ENCODE measurements around the gene XK.
"Not testable (repeated sequence)": the region's sequence is repeated elsewhere in the genome, so short reads cannot be mapped to it uniquely, and the experiment has no call there.

Gene XK

DNA sequence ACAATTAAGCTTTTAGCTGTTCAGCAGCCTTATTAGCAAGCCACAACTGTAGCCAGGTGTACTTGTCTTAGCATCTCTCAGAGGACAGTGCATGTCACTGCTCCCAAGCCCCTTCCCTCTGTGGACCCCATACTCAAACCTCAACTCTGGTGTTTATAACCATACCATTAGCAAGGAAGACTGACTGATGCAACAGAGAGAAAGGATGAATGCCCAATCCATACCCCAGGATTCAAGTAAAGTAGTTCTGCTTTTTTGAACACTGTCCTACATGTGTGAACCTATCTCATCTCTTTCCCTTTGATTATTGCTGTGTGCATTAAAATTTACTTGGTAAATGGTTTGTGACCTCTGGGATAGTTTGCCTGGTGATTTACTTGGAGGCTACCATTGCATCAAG is 71.5 kb downstream of the XK start:
- no peak overlapping the region for H3K4me3 ChIP-seq (ENCODE audit: low read depth, low read length)
- no peaks in the 10 kb centered on the region for H3K27me3 ChIP-seq (ENCODE audit: control insufficient read depth, insufficient read depth, low read length)
- no peak overlapping the region for H3K9ac ChIP-seq (ENCODE audit: low read depth, low read length)
- H3K4me1 ChIP-seq (ENCODE audit: control insufficient read depth, insufficient read depth, low read length) = no peaks in the 10 kb centered on the region
- H3K9me3 ChIP-seq (ENCODE audit: control insufficient read depth, insufficient read depth, low read length) = no peaks in the 10 kb centered on the region
- H3K36me3 ChIP-seq (ENCODE audit: control insufficient read depth, insufficient read depth, low read length) = no peaks in the 10 kb centered on the region

DNA sequence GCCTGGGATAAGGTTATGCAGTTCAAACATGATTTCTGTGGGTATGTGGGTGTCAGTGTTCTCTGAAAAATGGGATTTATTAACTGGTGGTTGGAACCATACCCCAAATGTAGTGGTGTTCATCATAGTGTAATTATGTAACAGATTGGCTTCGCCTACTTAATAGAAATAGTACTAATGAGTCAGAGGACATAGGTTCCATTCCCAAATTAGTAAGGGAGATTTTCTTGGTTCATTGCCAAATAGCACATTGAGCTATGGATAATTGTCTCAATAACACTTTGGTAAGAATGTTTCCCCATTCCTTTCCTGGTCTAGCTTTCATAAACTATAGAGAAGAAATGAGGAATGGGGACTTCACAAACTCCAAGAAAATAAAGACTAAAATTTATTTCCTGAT is 73.8 kb downstream of the XK start:
- Histone ChIP-seq H3K9me3 (ENCODE audit: control insufficient read depth, insufficient read depth, low read length) (no peaks in the 10 kb centered on the region), H3K4me3 (ENCODE audit: low read depth, low read length) (no peak overlapping the region), H3K9ac (ENCODE audit: low read depth, low read length) (no peak overlapping the region), H3K36me3 (ENCODE audit: control insufficient read depth, insufficient read depth, low read length) (no peaks in the 10 kb centered on the region), H3K27me3 (ENCODE audit: control insufficient read depth, insufficient read depth, low read length) (no peaks in the 10 kb centered on the region), H3K4me1 (ENCODE audit: control insufficient read depth, insufficient read depth, low read length) (no peaks in the 10 kb centered on the region)

DNA sequence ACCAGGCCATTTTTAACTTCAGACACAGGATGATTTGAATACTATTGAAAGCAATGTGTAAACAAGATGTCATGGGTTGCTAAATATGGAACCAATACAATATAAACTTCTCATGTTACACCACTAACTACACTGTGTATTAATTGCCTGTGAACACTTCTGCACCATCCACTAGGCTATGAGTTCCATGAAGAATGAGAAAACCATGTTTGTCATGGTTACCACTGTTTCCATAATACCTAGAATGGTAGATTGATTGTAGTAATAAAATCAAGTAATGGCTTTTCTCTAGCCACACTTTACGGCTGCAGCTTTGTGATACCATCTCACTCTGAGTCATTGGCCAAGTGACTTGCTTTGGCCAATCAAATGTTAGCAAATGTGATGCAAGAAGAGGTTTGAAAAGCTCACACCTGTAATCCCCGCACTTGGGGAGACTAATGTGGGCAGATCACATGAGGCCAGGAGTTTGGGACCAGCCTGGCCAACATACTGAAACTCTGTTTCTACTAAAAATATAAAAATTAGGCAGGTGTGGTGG is 74.4 kb downstream of the XK start:
- H3K4me1 ChIP-seq (ENCODE audit: control insufficient read depth, insufficient read depth, low read length) = no peaks in the 10 kb centered on the region
- no peaks in the 10 kb centered on the region for H3K36me3 ChIP-seq (ENCODE audit: control insufficient read depth, insufficient read depth, low read length)

DNA sequence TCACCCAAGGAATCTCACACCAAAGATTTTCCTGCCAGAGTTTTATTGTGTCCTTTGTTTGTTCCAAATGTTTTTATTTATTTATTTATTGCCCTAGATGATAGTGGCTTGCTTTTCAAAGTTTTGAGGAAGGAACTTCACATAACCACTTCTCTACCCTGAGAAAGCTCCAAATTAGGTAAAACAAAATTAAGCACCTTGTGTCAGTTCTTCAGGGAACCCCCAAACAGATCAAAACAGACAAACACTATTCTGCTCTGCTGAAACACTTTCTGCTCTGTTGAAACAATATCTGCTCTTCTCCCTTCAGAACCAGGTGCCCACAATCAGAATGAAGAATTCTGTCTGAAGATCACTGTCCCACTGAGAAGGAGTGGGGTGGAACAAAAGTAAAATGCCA is 77.8 kb downstream of the XK start:
- no peaks in the 10 kb centered on the region for H3K36me3 ChIP-seq (ENCODE audit: control insufficient read depth, insufficient read depth, low read length)
- no peak overlapping the region for H3K9ac ChIP-seq (ENCODE audit: low read depth, low read length)
- H3K4me3 ChIP-seq (ENCODE audit: low read depth, low read length) = no peak overlapping the region
- H3K9me3 ChIP-seq (ENCODE audit: control insufficient read depth, insufficient read depth, low read length) = peaks cover 5% of the 10 kb centered on the region
- H3K27me3 ChIP-seq (ENCODE audit: control insufficient read depth, insufficient read depth, low read length) = no peaks in the 10 kb centered on the region
- H3K4me1 ChIP-seq (ENCODE audit: control insufficient read depth, insufficient read depth, low read length) = no peaks in the 10 kb centered on the region

More for the DNA sequence above, 74.4 kb downstream of the XK start:
- no peak overlapping the region for H3K4me3 ChIP-seq (ENCODE audit: low read depth, low read length)
- no peak overlapping the region for H3K9ac ChIP-seq (ENCODE audit: low read depth, low read length)
- no peaks in the 10 kb centered on the region for H3K27me3 ChIP-seq (ENCODE audit: control insufficient read depth, insufficient read depth, low read length)
- H3K9me3 ChIP-seq (ENCODE audit: control insufficient read depth, insufficient read depth, low read length) = no peaks in the 10 kb centered on the region

- no peaks in the 10 kb centered on the region for H3K27me3 ChIP-seq (ENCODE audit: control insufficient read depth, insufficient read depth, low read length)
- peaks cover 5% of the 10 kb centered on the region for H3K9me3 ChIP-seq (ENCODE audit: control insufficient read depth, insufficient read depth, low read length)
- no peaks in the 10 kb centered on the region for H3K4me1 ChIP-seq (ENCODE audit: control insufficient read depth, insufficient read depth, low read length)
- H3K4me3 ChIP-seq (ENCODE audit: low read depth, low read length) = no peak overlapping the region
- H3K9ac ChIP-seq (ENCODE audit: low read depth, low read length) = no peak overlapping the region
- H3K36me3 ChIP-seq (ENCODE audit: control insufficient read depth, insufficient read depth, low read length) = no peaks in the 10 kb centered on the region
These were observed 79.9 kb downstream of the XK start for GRCh38 chrX:37765507-37765906.

GRCh38 chrX:37767430-37767829 is 81.8 kb downstream of the XK start:
- H3K9ac ChIP-seq (ENCODE audit: low read depth, low read length) = no peak overlapping the region
- peaks cover 5% of the 10 kb centered on the region for H3K9me3 ChIP-seq (ENCODE audit: control insufficient read depth, insufficient read depth, low read length)
- H3K4me1 ChIP-seq (ENCODE audit: control insufficient read depth, insufficient read depth, low read length) = no peaks in the 10 kb centered on the region
- H3K27me3 ChIP-seq (ENCODE audit: control insufficient read depth, insufficient read depth, low read length) = no peaks in the 10 kb centered on the region
- H3K4me3 ChIP-seq (ENCODE audit: low read depth, low read length) = no peak overlapping the region
- H3K36me3 ChIP-seq (ENCODE audit: control insufficient read depth, insufficient read depth, low read length) = no peaks in the 10 kb centered on the region

DNA sequence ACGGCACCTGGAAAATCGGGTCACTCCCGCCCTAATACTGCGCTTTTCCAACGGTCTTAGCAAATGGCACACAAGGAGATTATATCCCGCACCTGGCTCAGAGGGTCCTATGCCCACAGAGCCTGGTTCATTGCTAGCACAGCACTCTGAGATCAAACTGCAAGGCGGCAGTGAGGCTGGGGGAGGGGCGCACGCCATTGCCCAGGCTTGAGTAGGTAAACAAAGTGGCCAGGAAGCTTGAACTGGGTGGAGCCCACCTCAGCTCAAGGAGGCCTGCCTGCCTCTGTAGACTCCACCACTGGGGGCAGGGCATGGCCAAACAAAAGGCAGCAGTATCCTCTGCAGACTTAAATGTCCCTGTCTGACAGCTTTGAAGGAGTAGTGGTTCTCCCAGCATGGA is 83.3 kb downstream of the XK start:
- H3K27me3 ChIP-seq (ENCODE audit: control insufficient read depth, insufficient read depth, low read length); H3K4me3 ChIP-seq (ENCODE audit: low read depth, low read length); H3K9ac ChIP-seq (ENCODE audit: low read depth, low read length); H3K4me1 ChIP-seq (ENCODE audit: control insufficient read depth, insufficient read depth, low read length); H3K36me3 ChIP-seq (ENCODE audit: control insufficient read depth, insufficient read depth, low read length); H3K9me3 ChIP-seq (ENCODE audit: control insufficient read depth, insufficient read depth, low read length): not testable (repeated sequence)

DNA sequence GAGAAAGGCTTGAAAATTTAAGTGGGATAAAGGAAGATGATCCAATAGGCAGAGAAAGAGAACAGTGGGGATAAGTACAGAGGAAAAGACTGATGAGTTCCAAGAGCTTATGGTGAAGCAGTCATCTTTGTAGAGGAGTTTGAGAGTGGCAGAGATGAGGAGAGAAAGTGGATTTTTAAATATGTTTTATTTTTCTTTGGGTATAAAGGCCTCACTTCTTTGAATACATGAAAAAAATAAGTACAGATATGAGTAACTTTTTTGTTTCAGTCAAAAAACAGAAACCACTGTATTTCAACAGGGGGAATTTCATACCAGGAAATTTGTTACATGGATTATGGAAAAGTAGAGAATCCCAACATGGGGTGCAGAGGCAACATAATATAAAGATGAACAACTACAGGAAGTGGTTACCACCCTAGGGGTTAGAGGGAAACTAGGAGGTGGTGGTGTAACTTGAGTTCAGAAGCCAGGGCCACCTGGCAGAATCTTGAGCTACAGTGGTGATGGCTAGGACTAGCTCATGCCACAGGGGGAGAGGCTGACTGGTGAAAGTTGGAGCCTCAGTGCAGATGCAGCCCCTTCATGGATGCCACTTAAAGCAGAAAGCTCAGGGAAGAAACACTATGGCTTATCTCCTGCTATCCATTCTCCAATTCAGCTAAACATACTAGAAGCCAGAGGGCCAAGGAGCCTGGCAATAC is 90.8 kb downstream of the XK start:
- no peaks in the 10 kb centered on the region for H3K9me3 ChIP-seq (ENCODE audit: control insufficient read depth, insufficient read depth, low read length)
- no peaks in the 10 kb centered on the region for H3K27me3 ChIP-seq (ENCODE audit: control insufficient read depth, insufficient read depth, low read length)
- H3K4me3 ChIP-seq (ENCODE audit: low read depth, low read length) = no peak overlapping the region
- no peaks in the 10 kb centered on the region for H3K36me3 ChIP-seq (ENCODE audit: control insufficient read depth, insufficient read depth, low read length)
- H3K9ac ChIP-seq (ENCODE audit: low read depth, low read length) = no peak overlapping the region
- no peaks in the 10 kb centered on the region for H3K4me1 ChIP-seq (ENCODE audit: control insufficient read depth, insufficient read depth, low read length)

GRCh38 chrX:37776987-37777325 is 91.4 kb downstream of the XK start:
- Histone ChIP-seq H3K36me3 (ENCODE audit: control insufficient read depth, insufficient read depth, low read length) (no peaks in the 10 kb centered on the region), H3K4me3 (ENCODE audit: low read depth, low read length) (no peak overlapping the region), H3K9me3 (ENCODE audit: control insufficient read depth, insufficient read depth, low read length) (no peaks in the 10 kb centered on the region), H3K9ac (ENCODE audit: low read depth, low read length) (no peak overlapping the region), H3K4me1 (ENCODE audit: control insufficient read depth, insufficient read depth, low read length) (no peaks in the 10 kb centered on the region), H3K27me3 (ENCODE audit: control insufficient read depth, insufficient read depth, low read length) (no peaks in the 10 kb centered on the region)

DNA sequence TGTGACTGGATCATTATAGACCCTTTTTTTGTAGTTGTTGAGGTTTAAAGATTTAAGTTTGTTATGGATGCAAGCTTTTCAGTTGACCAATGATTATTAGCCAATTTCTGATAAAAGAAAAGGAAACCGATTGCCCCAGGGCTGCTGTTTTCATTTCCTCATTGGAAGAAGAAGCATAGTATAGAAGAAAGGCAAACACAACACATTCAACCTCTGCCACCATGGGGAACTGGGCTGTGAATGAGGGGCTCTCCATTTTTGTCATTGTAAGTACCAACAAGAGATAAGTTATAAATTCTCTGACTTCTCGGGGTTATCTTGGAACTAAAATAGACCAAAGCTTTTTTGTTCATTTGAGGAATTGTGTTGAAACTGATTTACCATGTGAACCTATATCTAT is 94.3 kb downstream of the XK start, which contains the start of gene CYBB:
TSS of gene CYBB (plus strand) at position 203 of the 400 bp plus-strand sequence. CDS start at position 222, 19 bp downstream.
- no peaks in the 10 kb centered on the region for H3K4me1 ChIP-seq (ENCODE audit: control insufficient read depth, insufficient read depth, low read length)
- no peak within 1 kb of the TSS for H3K9ac ChIP-seq (ENCODE audit: low read depth, low read length)
- H3K9me3 ChIP-seq (ENCODE audit: control insufficient read depth, insufficient read depth, low read length) = no peaks in the 10 kb centered on the region
- H3K27me3 ChIP-seq (ENCODE audit: control insufficient read depth, insufficient read depth, low read length) = no peaks in the 10 kb centered on the region
- H3K4me3 ChIP-seq (ENCODE audit: low read depth, low read length) = no peak within 1 kb of the TSS
- H3K36me3 ChIP-seq (ENCODE audit: control insufficient read depth, insufficient read depth, low read length) = no peaks in the 10 kb centered on the region

DNA sequence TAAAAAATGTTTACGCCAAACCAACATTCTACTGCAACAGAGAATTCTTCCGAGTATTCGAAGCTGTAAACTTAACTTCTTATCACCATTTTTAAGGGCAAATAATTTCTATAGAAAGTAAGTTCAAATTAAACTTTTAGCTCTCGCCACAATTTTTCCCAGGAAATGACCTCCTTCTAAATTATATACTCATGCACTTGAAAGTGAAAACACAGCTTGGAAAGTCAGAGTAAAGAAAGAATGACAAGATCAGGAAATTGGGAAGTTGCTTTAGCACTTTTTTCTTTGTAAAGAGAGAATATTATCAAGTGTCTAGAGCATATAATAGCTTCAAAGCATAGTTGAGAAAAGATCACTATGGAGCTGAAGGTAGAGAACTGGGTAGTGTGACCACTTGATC is 95.5 kb downstream of the XK start:
- Histone ChIP-seq H3K9ac (ENCODE audit: low read depth, low read length) (no peak overlapping the region), H3K36me3 (ENCODE audit: control insufficient read depth, insufficient read depth, low read length) (no peaks in the 10 kb centered on the region), H3K4me1 (ENCODE audit: control insufficient read depth, insufficient read depth, low read length) (no peaks in the 10 kb centered on the region), H3K27me3 (ENCODE audit: control insufficient read depth, insufficient read depth, low read length) (no peaks in the 10 kb centered on the region), H3K9me3 (ENCODE audit: control insufficient read depth, insufficient read depth, low read length) (no peaks in the 10 kb centered on the region), H3K4me3 (ENCODE audit: low read depth, low read length) (no peak overlapping the region)

All from iPS-15b (cell line).